Measurements from ENCODE around the gene RNF220. TPM values are rescaled to one million over a fixed set of nuclear protein-coding genes. Genes with fewer than 3 reads are reported as not detected.
A peak's percentile ranks its signal among the peaks of the same experiment; 100 is the strongest.

Gene RNF220
- total RNA-seq, 1 donor from 2014 or later: 62.6 TPM

DNA sequence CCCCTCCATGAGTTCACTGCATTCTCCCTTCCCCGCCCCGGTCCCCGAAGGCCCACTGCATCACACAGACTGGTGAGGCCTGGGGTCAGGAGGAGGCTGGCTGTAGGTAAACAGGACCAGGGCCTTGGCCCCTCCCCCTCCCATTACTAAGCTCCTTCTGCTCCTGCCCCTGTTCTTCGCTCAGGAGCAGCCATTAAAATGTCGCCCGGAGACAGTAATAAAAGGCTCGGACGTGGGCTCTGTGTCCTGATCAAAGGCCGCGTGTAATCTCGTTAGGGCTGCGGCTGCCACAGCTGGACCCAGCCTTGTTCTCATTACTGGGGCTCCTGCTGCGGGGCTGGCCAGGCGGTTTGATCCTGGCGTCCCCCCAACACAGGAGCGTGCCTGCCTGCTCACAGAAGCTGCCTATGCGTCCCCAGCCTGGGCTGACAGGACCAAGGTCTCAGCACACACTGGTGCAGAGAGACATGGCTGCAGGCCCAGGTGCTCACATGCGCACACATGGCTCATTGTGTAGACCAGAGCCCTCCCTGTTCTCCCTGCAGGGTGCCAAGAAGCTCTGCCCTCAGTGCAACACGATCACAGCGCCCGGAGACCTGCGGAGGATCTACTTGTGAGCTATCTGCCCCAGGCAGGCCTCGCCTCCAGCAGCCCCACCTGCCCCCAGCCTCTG is 245.2 kb downstream of the RNF220 start:
- Histone ChIP-seq H3K4me1 (peaks cover 19% of the 10 kb centered on the region), H3K27me3 (ENCODE audit: low read depth) (no peaks in the 10 kb centered on the region), H3K36me3 (peaks cover 83% of the 10 kb centered on the region), H3K27ac (replicated peaks) (peak overlapping the region; percentile 84), H3K9me3 (replicated peaks) (no peaks in the 10 kb centered on the region), H3K4me3 (no peak overlapping the region)
- DNase-seq: peak; percentile 74
- TF ChIP-seq, protein P1, sequence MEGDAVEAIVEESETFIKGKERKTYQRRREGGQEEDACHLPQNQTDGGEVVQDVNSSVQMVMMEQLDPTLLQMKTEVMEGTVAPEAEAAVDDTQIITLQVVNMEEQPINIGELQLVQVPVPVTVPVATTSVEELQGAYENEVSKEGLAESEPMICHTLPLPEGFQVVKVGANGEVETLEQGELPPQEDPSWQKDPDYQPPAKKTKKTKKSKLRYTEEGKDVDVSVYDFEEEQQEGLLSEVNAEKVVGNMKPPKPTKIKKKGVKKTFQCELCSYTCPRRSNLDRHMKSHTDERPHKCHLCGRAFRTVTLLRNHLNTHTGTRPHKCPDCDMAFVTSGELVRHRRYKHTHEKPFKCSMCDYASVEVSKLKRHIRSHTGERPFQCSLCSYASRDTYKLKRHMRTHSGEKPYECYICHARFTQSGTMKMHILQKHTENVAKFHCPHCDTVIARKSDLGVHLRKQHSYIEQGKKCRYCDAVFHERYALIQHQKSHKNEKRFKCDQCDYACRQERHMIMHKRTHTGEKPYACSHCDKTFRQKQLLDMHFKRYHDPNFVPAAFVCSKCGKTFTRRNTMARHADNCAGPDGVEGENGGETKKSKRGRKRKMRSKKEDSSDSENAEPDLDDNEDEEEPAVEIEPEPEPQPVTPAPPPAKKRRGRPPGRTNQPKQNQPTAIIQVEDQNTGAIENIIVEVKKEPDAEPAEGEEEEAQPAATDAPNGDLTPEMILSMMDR (IDR thresholded peaks at IDR 0.05; ENCODE audit: borderline replicate concordance): no peak
- intact Hi-C loops (cut with micrococcal nuclease): no loop called here

DNA sequence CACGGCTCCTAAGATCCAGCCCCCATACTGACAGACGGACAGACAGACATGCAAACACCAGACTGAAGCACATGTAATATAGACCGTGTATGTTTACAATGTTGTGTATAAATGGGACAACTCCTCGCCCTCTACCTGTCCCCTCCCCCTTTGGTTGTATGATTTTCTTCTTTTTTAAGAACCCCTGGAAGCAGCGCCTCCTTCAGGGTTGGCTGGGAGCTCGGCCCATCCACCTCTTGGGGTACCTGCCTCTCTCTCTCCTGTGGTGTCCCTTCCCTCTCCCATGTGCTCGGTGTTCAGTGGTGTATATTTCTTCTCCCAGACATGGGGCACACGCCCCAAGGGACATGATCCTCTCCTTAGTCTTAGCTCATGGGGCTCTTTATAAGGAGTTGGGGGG is 246.0 kb downstream of the RNF220 start:
- Histone ChIP-seq H3K36me3 (peaks cover 75% of the 10 kb centered on the region), H3K27ac (replicated peaks) (peak overlapping the region; percentile 84)

DNA sequence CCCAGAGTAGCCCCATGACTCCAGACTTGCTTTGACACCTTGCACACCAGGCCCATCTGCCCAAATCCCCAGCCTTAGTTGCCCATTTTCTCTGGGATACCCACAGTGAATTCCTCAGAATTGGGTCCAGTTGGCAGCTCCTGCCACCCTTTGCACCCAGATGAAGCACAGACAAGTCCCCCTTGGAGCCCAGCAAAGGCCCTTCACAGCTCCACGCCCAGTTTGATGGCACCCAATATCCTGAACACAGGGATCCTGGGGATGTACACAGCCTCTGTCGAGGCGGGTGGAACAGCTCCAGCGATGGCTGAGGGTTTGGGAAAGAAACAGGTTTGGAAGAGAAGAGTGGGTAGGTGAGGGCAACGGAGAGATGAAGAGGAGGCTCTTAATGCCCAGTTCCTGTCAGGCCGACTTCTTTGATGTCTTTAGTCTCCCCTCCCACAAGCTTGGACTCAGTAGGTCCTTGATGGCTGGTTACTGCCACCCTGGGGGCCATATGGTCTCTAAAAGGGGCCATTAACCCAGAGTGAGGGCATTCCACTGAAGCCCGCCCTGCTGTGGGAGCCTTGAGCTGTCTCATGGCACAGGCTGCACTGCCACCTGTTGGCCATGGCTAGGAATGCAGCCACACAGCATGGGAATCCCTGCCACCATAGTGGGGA is 247.5 kb downstream of the RNF220 start:
- H3K36me3 ChIP-seq: peaks cover 60% of the 10 kb centered on the region
- no peak overlapping the region for H3K27ac ChIP-seq (replicated peaks)

More for the DNA sequence above, 246.0 kb downstream of the RNF220 start:
- H3K4me1 ChIP-seq: peaks cover 12% of the 10 kb centered on the region
- no peak overlapping the region for H3K4me3 ChIP-seq
- TF ChIP-seq, protein P1 (IDR thresholded peaks at IDR 0.05; ENCODE audit: borderline replicate concordance): no peak
- H3K27me3 ChIP-seq (ENCODE audit: low read depth): no peaks in the 10 kb centered on the region
- no peak for DNase-seq
- H3K9me3 ChIP-seq (replicated peaks): no peaks in the 10 kb centered on the region
- intact Hi-C loops (cut with micrococcal nuclease): no loop called here

DNA sequence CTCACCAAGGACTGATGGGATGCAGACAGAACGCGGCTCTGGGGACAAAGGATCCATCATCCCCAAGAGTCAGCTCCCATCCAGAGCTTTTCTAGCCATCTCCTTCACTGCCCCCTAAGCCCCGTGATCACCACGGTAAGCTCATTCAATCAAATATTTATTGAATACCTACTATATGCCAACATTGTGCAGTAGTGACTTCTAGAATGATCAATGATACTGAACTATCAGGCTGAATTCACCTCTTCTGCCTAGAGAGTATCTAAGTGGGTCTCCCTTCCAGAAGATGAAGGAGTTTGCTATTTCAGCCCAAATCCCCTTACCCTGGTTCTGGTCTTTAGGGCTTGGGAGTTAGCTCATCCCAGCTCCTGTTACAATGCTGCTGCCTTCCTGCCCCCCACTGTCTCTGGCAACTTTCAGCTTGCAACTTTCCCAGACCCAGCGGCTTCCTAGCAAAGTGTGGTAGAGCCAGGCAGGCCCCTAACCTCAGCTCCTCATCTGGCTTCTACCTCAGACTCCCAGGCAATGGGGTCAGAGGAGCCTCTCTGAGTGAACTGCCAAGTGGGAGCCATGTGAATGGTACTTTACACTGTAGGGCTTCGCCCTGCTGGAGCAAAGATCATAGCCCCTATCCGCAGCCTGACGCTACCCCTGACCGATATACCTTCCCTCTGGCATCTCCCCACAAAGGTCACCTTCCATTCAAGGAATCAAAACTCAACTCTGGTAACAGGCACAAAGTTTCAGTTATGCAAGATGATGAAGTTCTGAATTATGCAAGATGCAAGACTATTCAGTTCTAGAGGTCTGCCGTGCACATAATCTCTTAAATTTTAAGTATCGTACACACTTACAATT is 248.3 kb downstream of the RNF220 start:
- Histone ChIP-seq H3K4me1 (peaks cover 11% of the 10 kb centered on the region), H3K36me3 (peaks cover 53% of the 10 kb centered on the region), H3K27me3 (ENCODE audit: low read depth) (no peaks in the 10 kb centered on the region), H3K27ac (replicated peaks) (no peak overlapping the region), H3K4me3 (no peak overlapping the region), H3K9me3 (replicated peaks) (no peaks in the 10 kb centered on the region)
- intact Hi-C loops (cut with micrococcal nuclease): no loop called here
- TF ChIP-seq, protein P1 (IDR thresholded peaks at IDR 0.05; ENCODE audit: borderline replicate concordance): peak; percentile 26
- DNase-seq: no peak

More for the DNA sequence above, 247.5 kb downstream of the RNF220 start:
- Histone ChIP-seq H3K4me1 (peaks cover 11% of the 10 kb centered on the region), H3K9me3 (replicated peaks) (no peaks in the 10 kb centered on the region), H3K27me3 (ENCODE audit: low read depth) (no peaks in the 10 kb centered on the region), H3K4me3 (no peak overlapping the region)
- intact Hi-C loops (cut with micrococcal nuclease): no loop called here
- DNase-seq: peak; percentile 73
- TF ChIP-seq, protein P1 (IDR thresholded peaks at IDR 0.05; ENCODE audit: borderline replicate concordance): peak; percentile 97

DNA sequence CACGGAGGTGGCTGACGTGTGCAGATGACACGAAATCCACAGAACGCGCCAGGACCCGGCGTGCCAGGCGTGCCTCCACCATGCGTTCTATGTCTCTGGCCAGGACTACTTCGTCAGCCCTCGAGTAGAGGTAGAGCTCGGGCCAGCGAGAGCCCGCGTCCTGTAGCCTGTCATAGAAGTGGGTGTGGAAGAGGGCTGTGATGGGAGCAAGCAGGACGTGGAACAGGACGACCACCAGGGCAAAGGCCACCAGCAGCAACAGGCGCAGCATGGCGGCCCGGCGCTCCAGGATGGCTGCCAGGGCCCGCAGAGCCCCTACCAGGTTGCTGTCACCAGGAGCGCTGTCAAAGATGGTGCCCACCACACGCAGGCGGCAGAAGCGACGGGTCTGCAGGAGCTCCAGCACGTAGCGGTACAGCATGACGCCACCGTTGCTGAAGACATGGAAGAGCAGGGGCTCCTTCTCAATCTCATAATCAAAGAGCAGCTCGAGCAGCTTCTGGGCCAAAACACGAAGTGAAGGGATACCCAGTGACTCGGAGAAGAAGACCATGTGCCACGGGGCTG is 249.6 kb downstream of the RNF220 start:
- H3K36me3 ChIP-seq: peaks cover 39% of the 10 kb centered on the region
- intact Hi-C loops (cut with micrococcal nuclease): no loop called here
- H3K27me3 ChIP-seq (ENCODE audit: low read depth): no peaks in the 10 kb centered on the region
- TF ChIP-seq, protein P1 (IDR thresholded peaks at IDR 0.05; ENCODE audit: borderline replicate concordance): no peak
- H3K4me3 ChIP-seq: no peak overlapping the region
- no peak for DNase-seq
- no peaks in the 10 kb centered on the region for H3K9me3 ChIP-seq (replicated peaks)
- H3K4me1 ChIP-seq: peaks cover 14% of the 10 kb centered on the region
- no peak overlapping the region for H3K27ac ChIP-seq (replicated peaks)

Data from left ventricle myocardium inferior (tissue), 1 donor.